ENCODE data around the gene RASD1.

GRCh38 chr17:17499402-17500145 is 3.4 kb upstream of the RASD1 start:
- TF ChIP-seq CTCF (conservative IDR thresholded peaks at IDR 0.05 in 1 of 2, IDR thresholded peaks at IDR 0.05 in 1 of 2; ENCODE audit: extremely low read depth in 1 of 2, insufficient read depth in 1 of 2, low read depth in 1 of 2, low read length in 2 of 2) = no peak
- no peak for TF ChIP-seq EZH2 (IDR thresholded peaks at IDR 0.05; ENCODE audit: borderline replicate concordance, low read length)

All from mammary epithelial cell (primary cell).